NCI-H526 (cell line): ENCODE measurements around the gene WSB1.

ENCODE experiments used
- DNase-seq, 2 experiments: peaks; one replicate each; lab custom pipeline; 2025; lab: John Stamatoyannopoulos, UW

Gene WSB1

DNA sequence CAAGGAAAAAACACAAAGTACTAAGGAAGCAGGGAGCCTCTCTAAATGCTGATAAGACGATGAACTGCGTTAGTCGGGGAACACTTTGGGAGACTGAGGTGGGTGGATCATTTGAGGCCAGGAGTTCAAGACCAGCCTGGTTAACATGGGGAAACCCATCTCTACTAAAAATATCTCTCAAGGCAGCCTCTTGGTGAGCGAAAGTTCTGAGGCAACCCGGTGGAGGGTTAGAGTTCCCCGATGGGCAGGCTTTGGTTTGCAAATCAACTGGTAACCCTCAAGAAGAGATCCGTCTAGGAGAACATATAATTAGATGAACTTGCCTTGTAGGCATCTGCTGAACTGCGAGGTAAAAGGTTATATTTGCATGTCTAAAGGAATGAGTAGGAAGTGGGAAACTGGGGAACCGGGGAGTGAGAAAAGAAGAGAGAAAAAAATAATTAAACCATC lies 44.6 kb downstream of the WSB1 start:
- no peak for DNase-seq

GRCh38 chr17:27339198-27339835 lies 45.4 kb downstream of the WSB1 start:
- no peak for DNase-seq

GRCh38 chr17:27339836-27340550 lies 46.1 kb downstream of the WSB1 start:
- no peak for DNase-seq

DNA sequence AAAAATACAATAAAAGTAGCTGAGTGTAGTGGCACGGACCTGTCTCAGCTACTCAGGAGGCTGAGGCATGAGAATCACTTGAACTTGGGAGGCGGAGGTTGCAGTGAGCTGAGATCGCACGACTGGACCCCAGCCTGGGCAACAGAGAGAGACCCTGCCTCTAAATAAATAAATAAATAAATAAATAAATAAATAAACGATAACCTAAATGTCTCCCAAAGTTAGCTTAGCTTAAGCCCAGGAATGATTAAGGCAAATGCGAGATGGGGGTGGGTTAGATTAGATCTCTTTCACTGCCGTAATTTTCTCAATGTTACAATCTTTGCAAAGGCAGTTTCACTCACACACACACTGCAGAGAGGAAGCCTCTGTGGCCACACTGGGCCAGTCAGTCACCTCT lies 46.7 kb downstream of the WSB1 start:
- DNase-seq = no peak

- no peak for DNase-seq
These were observed 47.1 kb downstream of the WSB1 start for GRCh38 chr17:27341041-27341471.

GRCh38 chr17:27342059-27342458 lies 48.1 kb downstream of the WSB1 start:
- DNase-seq = no peak

DNA sequence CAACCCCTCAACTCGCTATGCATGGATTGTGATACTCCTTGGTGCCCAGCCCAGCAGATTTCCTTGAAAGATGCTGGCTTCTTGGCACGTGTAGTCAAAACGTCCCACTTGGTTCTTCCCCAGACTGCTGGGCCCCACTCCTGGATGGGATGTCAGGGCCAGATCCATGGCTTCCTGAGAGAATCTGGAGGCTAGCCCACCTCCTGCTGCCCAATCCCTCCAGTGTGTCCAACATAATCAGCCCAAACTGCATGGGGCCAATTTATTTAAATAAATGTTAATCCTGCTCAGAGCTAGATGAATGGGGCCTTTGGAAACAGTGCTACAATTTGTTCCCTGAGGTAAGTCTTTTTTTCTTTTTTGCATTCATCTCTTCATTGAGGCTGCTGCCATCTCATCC lies 49.4 kb downstream of the WSB1 start:
- DNase-seq = no peak

- no peak for DNase-seq
These were observed 50.2 kb downstream of the WSB1 start for GRCh38 chr17:27343977-27344607.

DNA sequence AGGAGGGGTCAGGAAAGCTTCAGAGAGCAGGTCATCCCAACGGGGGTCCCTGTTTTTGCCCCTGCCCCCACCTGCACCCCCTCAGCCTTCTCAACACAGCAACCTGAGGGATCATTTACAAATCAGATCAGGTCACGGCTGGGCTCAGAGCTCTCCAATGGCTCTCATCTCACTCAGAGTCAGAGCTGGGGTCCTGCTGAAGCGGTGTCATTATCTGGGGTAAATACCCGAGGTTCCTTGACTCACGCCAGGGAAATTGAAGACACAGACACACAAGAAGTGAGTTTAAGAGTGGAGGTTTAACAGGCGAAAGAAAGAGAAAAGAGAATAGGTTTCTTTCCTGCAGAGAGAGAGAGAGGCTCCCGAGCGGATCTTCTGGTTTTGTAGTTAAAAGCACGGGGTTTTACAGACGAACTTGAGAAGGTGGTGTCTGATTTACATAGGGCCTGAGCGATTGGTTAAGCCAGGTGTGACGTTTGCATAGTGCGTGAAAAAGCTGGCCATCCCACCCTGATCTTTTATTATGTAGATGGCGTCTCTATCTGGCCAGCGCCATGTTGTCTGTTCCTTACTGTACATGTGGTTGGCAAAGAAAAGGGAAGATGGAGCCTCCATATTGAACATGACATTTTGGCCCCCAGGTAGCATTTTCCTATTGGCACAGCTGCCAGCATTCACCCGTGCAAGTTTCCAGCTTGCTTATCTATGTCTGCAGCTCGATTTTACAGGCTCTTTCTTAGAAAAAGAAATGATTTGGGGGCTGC lies 51.4 kb downstream of the WSB1 start:
- DNase-seq = peak in 1 of 2 experiments; percentile 11

DNA sequence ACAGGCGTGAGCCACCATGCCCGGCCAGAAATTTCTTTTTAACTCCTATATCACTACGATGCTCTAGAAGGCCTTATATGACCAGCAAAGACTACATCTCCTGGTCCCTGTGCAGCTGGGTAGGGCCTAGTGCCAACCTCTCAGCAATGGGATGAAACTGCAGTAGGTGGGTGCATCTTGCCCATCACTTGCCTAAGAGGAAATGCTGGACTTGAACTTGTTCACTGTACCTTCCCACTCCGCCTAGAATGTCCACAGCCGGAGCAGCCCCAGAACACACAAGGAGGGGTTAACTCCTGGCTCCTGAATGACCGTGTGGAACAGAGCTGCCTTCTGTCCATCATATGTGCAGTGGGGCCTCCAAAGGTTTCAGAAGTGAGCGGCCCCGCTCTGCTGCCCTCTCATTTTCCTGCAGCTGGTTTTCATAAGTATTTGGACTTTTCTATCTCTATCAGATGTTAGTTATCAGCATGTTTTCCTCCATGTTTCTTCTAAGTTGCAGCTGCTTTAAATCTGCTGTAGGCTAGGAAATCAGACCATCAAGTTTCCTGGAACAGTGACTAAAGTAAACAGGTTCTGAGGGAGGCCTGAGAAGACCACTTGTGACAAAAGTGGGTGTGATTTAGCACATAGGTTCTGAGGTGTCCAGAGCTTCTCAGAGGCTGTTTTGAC lies 52.5 kb downstream of the WSB1 start:
- DNase-seq = no peak

DNA sequence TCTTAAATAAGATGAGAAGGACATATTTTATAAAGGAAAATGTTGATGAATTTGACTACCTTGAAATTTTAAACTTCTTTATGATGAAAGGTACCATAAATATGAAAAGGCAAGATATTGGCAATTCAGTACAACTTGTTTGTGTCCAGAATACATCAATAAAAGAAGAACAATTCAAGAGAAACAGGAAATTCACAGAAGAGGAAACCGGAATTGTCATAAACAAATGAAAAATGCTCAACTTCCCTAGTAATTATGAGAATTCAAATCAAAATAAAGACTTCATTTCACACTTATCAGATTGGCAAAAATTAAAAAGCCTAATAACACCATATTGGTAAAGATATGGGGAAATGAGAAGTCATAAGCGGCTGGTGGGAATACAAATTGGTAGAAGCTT lies 54.3 kb downstream of the WSB1 start:
- DNase-seq = no peak

DNA sequence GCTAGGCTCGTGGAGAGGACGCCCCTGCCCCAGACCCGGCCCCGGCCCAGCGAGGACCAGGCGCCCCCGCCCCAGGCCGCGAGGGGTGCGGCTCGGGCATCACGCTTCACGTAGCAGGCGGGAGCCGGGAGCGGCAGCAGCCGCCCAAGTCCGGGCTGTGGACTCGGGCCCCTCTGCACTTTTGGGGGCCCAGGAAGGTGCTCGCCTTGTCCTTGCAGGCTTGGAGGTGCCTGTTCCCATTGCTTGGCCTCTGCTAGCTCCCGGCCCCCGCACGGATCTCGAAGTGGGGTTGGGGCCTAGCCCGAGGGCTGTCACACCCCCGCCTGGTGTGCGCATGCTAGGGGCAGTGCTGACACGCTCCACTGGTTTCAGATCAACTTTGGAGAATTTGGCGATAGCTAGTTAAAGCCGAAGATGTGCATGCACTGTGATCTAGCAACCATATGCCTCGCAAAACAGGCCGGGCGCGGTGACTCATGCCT lies 55.7 kb downstream of the WSB1 start:
- DNase-seq = peak in 1 of 2 experiments; percentile 20

DNA sequence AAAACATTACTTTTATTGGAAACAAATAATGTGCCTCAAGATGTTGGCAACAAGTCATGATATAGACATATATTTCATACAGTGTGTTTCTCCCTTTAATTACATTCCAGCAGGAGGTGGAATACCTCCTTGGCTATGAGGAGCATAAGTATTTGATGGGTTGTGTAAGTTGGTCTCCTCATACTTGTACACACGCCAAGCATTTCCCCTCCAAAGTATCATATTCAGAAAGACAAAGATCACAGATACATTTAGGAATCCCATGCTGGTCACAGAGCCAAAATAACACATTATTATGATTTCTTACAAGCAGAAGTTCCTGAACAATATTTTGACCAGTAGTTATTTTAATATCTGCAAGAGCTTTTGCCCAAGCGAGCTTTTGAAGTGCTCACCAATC lies 57.8 kb downstream of the WSB1 start:
- no peak for DNase-seq

DNA sequence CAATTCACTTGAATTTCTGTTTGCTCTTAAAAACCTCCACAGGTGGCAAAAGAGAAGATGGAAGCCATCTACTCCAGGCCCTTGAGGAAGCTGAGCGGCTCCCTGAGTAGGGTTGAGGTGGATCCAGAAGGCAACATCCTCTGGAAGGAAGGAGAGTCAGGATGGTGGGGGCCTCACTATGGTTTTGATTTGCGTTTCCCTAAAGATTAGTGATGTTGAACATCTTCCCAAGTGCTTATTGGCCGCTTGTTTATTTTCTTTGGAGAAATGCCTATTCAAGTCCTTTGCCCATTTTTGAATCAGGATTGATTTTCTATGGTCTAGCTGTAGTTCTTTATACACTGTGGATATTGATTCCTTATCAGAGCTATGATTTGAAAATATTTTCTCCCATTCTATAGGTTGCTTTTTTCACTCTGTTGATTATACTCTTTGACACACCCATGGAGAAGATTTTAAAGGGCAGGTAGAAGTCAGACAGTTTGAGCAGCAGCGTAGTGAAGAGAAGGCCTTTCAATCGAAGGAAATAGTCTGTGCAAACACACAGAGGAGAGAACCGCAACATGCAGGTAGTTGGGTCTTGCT lies 58.6 kb downstream of the WSB1 start:
- DNase-seq = no peak

DNA sequence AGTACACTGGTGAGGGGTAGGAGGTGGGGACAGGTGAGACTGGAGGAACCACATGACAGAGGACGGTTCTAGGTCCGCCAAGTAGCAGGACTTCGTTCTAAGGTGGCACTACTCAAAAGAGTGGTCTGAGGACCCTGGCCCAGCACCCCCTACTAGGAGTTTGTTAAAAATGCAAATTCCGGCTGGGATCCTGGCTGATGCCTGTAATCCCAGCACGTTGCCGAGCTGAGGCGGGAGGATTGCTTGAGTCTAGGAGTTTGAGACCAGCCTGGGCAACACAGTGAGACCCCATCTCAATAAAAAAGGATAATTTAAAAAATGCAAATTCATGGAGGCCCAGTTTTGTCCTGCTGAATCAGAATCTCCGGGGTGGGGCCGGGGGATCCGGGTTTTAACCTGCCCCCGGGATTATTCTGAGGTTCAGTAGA lies 59.1 kb downstream of the WSB1 start:
- no peak for DNase-seq

DNA sequence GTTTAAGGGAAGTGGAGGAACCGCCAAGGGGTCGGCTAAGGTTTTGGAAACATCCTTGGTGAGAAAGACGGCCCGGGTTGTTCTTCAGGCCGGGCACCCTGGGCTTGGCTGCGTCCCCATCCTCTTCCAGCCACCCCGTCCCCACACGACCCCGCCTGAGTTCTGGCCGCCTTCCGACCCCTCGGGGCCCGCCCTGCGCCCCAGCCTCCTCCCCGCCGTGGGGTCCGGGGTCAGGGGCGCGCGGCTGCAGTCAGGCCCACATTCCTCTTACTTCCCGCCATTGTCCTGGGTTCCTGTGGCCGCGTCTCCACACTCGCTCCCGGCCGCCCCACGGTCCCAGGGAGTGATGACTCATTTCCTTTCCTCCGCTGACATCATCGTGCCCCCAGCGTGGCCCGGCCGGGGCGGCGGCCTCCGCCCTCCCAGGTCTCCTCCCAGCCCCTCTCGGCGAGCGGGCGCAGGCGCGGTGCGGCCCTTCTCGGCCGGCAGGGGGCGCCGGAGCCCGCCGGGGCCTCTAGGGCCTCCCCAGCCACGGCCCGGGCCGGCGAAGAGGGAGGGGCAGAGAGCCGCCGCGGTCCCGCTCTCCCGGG lies 59.6 kb downstream of the WSB1 start:
- DNase-seq = peak; percentile 43 to 89

DNA sequence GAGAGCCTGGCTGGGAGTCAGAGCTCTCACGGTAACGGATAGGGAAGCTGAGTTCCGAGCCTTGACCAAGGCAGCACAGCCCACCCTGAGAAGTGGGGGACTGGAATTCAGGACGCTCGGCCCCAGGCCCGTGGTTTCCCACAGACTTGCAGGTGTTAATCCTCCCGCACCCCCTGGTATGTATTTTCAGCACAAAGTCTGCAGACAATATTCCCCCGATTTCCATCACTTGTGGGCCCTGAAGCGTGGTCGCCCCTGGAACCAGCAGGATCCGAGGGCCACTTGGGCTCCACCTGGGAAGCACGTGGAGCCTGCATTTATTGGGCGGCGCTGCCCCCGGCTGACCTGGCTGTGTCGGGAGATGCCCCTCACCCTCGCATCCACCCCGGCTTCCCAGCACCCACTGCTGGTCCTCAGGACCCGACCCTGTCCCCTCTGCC lies 60.2 kb downstream of the WSB1 start:
- DNase-seq = no peak

GRCh38 chr17:27354491-27355081 lies 60.7 kb downstream of the WSB1 start:
- peak; percentile 48 to 54 for DNase-seq

DNA sequence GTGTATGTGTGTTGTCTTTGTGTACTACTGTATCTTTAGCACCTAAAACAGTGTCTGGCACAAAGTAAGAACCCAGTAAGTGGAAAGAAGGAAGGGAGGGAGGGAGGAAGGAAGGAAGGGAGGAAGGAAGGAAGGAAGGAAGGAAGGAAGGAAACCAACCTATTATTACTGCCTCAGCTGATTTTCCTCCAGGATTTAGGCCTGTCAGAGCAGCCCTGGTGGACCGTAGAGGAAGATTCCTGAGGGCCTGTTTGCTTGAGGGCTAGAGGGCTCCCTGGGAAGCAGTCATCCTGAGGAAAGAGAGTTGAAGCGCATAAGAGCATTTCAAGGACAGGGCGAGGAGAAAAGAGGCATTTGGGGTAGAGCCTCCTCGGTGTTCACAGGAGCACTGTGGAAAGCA lies 61.5 kb downstream of the WSB1 start:
- no peak for DNase-seq

DNA sequence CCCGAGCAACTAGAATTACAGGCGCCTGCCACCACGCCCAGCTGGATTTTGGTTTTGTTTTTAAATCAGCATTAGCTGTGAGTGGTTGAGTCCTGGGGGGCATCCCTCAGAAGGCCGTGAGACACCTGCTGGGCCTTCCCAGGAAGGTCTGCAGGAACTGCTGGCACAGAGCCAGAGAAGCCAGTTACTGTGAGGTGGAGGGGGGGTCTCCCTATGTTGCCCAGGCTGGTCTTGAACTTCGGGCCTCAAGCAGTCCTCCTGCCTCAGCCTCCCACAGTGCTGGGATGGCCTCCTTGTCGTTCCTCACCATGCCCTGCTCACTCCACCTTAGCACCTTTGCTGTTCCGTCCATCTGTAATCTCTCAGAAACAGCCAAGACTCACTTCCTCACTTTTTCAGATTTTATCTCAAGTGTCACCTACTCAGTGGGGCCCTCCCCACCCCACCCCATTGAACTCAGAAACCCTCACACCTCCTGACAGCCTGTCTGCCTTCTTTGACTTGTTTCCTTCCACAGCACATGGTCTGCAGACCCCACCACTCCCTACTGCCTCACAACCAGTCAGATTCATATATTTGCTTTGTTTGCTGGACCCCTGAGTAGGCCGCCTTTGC lies 62.3 kb downstream of the WSB1 start:
- no peak for DNase-seq
